ENCODE results near the gene CBR4.

CBR4 gene

GRCh38 chr4:169010125-169011023 is at the start of gene CBR4:
Gene CBR4, minus strand, starts transcription at chr4:169010255. Its CDS starts 166 bp downstream, at chr4:169010089.
- TF ChIP-seq CTCF (IDR thresholded peaks at IDR 0.05) (no peak), ZFX (IDR thresholded peaks at IDR 0.05; ENCODE audit: borderline replicate concordance) (no peak)
- H3K27ac ChIP-seq: peak within 1 kb of the TSS; percentile 83

GRCh38 chr4:169059306-169060211 is 49.5 kb upstream of the CBR4 start:
- H3K27ac ChIP-seq: no peak overlapping the region

GRCh38 chr4:169058312-169058711 is 48.3 kb upstream of the CBR4 start:
- no peak overlapping the region for H3K27ac ChIP-seq
- no peak for TF ChIP-seq ZFX (IDR thresholded peaks at IDR 0.05; ENCODE audit: borderline replicate concordance)
- TF ChIP-seq CTCF (IDR thresholded peaks at IDR 0.05): no peak

More at GRCh38 chr4:169059306-169060211, 49.5 kb upstream of the CBR4 start:
- TF ChIP-seq CTCF (IDR thresholded peaks at IDR 0.05): no peak
- TF ChIP-seq ZFX (IDR thresholded peaks at IDR 0.05; ENCODE audit: borderline replicate concordance): no peak

GRCh38 chr4:169054879-169055278 is 44.8 kb upstream of the CBR4 start:
- no peak overlapping the region for H3K27ac ChIP-seq
- TF ChIP-seq CTCF (IDR thresholded peaks at IDR 0.05): no peak
- TF ChIP-seq ZFX (IDR thresholded peaks at IDR 0.05; ENCODE audit: borderline replicate concordance): no peak

GRCh38 chr4:169052594-169052945 is 42.5 kb upstream of the CBR4 start:
- TF ChIP-seq CTCF (IDR thresholded peaks at IDR 0.05) (no peak), ZFX (IDR thresholded peaks at IDR 0.05; ENCODE audit: borderline replicate concordance) (no peak)

GRCh38 chr4:169051761-169052593 is 41.9 kb upstream of the CBR4 start:
- TF ChIP-seq CTCF (IDR thresholded peaks at IDR 0.05) (no peak), ZFX (IDR thresholded peaks at IDR 0.05; ENCODE audit: borderline replicate concordance) (no peak)
- H3K27ac ChIP-seq: no peak overlapping the region

More at GRCh38 chr4:169052594-169052945, 42.5 kb upstream of the CBR4 start:
- H3K27ac ChIP-seq: no peak overlapping the region
